HCT116 (cell line): ENCODE data around the gene PIGQ.

ENCODE experiments used
- EGR1 ChIP-seq: IDR thresholded peaks from 2 replicates; pipeline ENCODE4 v1.6.1; 2012; ENCODE audit warnings: low read depth
- POLR2A ChIP-seq: IDR thresholded peaks from 2 replicates; pipeline ENCODE4 v1.7.0; 2011; ENCODE audit warnings: borderline replicate concordance; ENCODE audit not compliant: insufficient read depth, insufficient read length; ENCODE audit errors: extremely low read depth
- RAD21 ChIP-seq: IDR thresholded peaks from 2 replicates; pipeline ENCODE4 v1.6.1; 2012; ENCODE audit warnings: low read depth, mild to moderate bottlenecking
- SIN3A ChIP-seq: IDR thresholded peaks from 2 replicates; pipeline ENCODE4 v1.6.1; 2012; ENCODE audit warnings: low read depth
- TF ChIP-seq, protein P1 (sequence below), 3 experiments: fragments of 200-600 bp in 1 of 3; sonication (generic) in 1 of 3; IDR thresholded peaks in 2 of 3; conservative IDR thresholded peaks in 1 of 3; 2 replicates each; pipeline ENCODE4 v1.5.1; 2012 to 2017; ENCODE audit warnings: low read depth in 2 of 3, low read length in 2 of 3, antibody characterized with exemption in 1 of 3, borderline replicate concordance in 1 of 3, control low read depth in 1 of 3, mild to moderate bottlenecking in 1 of 3, mixed read lengths in 1 of 3, mixed run types in 1 of 3, moderate library complexity in 1 of 3; ENCODE audit not compliant: insufficient read depth in 1 of 3
- TF ChIP-seq, protein P2 (sequence below): IDR thresholded peaks from 2 replicates; pipeline ENCODE4 v1.6.1; 2012; ENCODE audit warnings: low read depth
- TF ChIP-seq, protein P3 (sequence below): IDR thresholded peaks from 2 replicates; pipeline ENCODE4 v1.6.1; 2012

DNA sequence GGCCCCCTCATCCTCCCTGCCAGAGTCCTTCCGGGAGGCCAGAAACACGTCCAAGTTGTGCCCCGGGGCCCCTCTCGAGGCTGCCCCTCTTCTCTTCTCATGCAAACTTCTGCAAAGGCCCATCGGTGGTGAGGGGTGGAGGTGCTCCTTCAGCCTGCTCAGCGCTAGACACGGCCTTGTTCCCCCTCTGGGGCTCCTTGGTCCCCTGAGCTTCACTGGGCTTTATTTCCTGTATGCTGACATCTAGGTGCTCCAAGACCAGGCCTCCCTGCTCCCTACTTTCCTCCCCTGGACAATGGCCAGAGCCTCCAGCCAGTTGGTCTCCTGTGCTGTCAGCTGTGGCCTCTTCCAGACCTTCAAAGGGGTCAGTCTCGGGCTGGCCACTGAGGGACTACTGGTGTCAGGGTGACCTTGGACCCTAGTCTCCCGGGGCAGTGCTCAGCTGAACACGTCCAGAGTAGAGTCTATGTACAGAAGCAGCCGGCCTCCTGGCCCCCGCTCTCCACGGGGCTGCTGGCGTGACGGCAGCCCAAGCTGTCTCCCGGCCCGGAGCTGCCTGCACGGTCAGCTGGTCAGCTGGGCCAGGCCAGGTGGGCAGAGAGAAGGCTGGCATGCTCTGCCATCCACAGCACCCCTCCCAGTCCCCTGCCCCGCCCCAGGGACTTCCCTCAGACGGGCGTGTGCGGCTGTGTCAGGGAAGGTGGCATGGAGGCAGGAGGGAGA lies 11.3 kb upstream of the PIGQ start:
- TF ChIP-seq, protein P1, sequence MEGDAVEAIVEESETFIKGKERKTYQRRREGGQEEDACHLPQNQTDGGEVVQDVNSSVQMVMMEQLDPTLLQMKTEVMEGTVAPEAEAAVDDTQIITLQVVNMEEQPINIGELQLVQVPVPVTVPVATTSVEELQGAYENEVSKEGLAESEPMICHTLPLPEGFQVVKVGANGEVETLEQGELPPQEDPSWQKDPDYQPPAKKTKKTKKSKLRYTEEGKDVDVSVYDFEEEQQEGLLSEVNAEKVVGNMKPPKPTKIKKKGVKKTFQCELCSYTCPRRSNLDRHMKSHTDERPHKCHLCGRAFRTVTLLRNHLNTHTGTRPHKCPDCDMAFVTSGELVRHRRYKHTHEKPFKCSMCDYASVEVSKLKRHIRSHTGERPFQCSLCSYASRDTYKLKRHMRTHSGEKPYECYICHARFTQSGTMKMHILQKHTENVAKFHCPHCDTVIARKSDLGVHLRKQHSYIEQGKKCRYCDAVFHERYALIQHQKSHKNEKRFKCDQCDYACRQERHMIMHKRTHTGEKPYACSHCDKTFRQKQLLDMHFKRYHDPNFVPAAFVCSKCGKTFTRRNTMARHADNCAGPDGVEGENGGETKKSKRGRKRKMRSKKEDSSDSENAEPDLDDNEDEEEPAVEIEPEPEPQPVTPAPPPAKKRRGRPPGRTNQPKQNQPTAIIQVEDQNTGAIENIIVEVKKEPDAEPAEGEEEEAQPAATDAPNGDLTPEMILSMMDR (IDR thresholded peaks at IDR 0.05 in 2 of 3, conservative IDR thresholded peaks at IDR 0.05 in 1 of 3; ENCODE audit: borderline replicate concordance in 1 of 3, insufficient read depth in 1 of 3, low read depth in 2 of 3, low read length in 2 of 3): no peak
- TF ChIP-seq, protein P2, sequence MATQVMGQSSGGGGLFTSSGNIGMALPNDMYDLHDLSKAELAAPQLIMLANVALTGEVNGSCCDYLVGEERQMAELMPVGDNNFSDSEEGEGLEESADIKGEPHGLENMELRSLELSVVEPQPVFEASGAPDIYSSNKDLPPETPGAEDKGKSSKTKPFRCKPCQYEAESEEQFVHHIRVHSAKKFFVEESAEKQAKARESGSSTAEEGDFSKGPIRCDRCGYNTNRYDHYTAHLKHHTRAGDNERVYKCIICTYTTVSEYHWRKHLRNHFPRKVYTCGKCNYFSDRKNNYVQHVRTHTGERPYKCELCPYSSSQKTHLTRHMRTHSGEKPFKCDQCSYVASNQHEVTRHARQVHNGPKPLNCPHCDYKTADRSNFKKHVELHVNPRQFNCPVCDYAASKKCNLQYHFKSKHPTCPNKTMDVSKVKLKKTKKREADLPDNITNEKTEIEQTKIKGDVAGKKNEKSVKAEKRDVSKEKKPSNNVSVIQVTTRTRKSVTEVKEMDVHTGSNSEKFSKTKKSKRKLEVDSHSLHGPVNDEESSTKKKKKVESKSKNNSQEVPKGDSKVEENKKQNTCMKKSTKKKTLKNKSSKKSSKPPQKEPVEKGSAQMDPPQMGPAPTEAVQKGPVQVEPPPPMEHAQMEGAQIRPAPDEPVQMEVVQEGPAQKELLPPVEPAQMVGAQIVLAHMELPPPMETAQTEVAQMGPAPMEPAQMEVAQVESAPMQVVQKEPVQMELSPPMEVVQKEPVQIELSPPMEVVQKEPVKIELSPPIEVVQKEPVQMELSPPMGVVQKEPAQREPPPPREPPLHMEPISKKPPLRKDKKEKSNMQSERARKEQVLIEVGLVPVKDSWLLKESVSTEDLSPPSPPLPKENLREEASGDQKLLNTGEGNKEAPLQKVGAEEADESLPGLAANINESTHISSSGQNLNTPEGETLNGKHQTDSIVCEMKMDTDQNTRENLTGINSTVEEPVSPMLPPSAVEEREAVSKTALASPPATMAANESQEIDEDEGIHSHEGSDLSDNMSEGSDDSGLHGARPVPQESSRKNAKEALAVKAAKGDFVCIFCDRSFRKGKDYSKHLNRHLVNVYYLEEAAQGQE: no peak
- TF ChIP-seq, protein P3, sequence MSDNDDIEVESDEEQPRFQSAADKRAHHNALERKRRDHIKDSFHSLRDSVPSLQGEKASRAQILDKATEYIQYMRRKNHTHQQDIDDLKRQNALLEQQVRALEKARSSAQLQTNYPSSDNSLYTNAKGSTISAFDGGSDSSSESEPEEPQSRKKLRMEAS: no peak
- TF ChIP-seq SIN3A: no peak
- no peak for TF ChIP-seq POLR2A
- TF ChIP-seq RAD21: no peak
- no peak for TF ChIP-seq EGR1
